GM19023 (cell line): ENCODE results near the gene LMBR1.
"Not testable (repeated sequence)": the region's sequence is repeated elsewhere in the genome, so short reads cannot be mapped to it uniquely, and the experiment has no call there.

Source experiments
- ATAC-seq: cut with Tn5 transposase; IDR thresholded peaks from one replicate; pipeline ENCODE4 v1.9.1; 2021; ENCODE audit warnings: mild to moderate bottlenecking, moderate library complexity; ENCODE audit not compliant: unreplicated experiment

The LMBR1 gene

GRCh38 chr7:156854654-156855053 lies 38.3 kb downstream of the LMBR1 start:
- ATAC-seq: no peak

GRCh38 chr7:156848979-156849378 lies 44.0 kb downstream of the LMBR1 start:
- no peak for ATAC-seq

- ATAC-seq: no peak
These were observed 47.4 kb downstream of the LMBR1 start for GRCh38 chr7:156845379-156846101.

GRCh38 chr7:156843582-156843981 lies 49.4 kb downstream of the LMBR1 start:
- ATAC-seq: not testable (repeated sequence)

GRCh38 chr7:156843157-156843556 lies 49.8 kb downstream of the LMBR1 start:
- ATAC-seq: no peak

- no peak for ATAC-seq
These were observed 50.2 kb downstream of the LMBR1 start for GRCh38 chr7:156842740-156843140.

- no peak for ATAC-seq
These were observed 50.7 kb downstream of the LMBR1 start for GRCh38 chr7:156842317-156842716.

GRCh38 chr7:156841497-156841896 lies 51.5 kb downstream of the LMBR1 start:
- ATAC-seq: no peak

GRCh38 chr7:156840134-156840533 lies 52.8 kb downstream of the LMBR1 start:
- no peak for ATAC-seq

- ATAC-seq: no peak
These were observed 56.5 kb downstream of the LMBR1 start for GRCh38 chr7:156836443-156836842.

- no peak for ATAC-seq
These were observed 58.5 kb downstream of the LMBR1 start for GRCh38 chr7:156834462-156834861.

- no peak for ATAC-seq
These were observed 59.7 kb downstream of the LMBR1 start for GRCh38 chr7:156833312-156833711.

- ATAC-seq: no peak
These were observed 60.6 kb downstream of the LMBR1 start for GRCh38 chr7:156832195-156832877.

- ATAC-seq: no peak
These were observed 63.2 kb downstream of the LMBR1 start for GRCh38 chr7:156829669-156830336.

- no peak for ATAC-seq
These were observed 65.3 kb downstream of the LMBR1 start for GRCh38 chr7:156827587-156828203.

GRCh38 chr7:156823435-156823834 lies 69.5 kb downstream of the LMBR1 start:
- no peak for ATAC-seq

- no peak for ATAC-seq
These were observed 72.4 kb downstream of the LMBR1 start for GRCh38 chr7:156820445-156821063.

- ATAC-seq: no peak
These were observed 73.2 kb downstream of the LMBR1 start for GRCh38 chr7:156819733-156820295.

GRCh38 chr7:156818133-156818532 lies 74.8 kb downstream of the LMBR1 start:
- ATAC-seq: no peak

- ATAC-seq: no peak
These were observed 75.9 kb downstream of the LMBR1 start for GRCh38 chr7:156816943-156817572.
